NCI-H524 (cell line): ENCODE measurements around the gene SPOCK1.
"Not testable (repeated sequence)": the region's sequence is repeated elsewhere in the genome, so short reads cannot be mapped to it uniquely, and the experiment has no call there.

ENCODE experiments used
- DNase-seq, 2 experiments: peaks; one replicate each; lab custom pipeline; 2025; lab: John Stamatoyannopoulos, UW

SPOCK1 gene

DNA sequence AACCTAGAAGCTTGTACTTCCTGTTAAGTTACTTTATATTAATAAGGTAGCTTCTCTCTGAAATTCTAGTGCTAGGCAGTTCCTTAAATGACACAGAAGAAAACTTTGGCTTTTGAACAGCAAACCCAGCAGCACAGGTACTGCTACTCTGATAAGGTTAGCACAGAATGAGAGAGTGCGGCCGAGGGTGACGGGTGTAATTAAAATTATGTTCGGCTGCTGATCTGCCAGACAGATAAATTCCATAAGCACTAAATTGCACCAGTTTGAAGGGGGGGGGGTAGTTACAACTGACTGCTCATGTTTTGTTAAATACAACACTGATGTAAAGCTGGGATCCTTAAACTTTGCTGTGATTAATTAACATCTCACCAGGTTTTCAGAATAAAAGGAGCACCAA is 475.1 kb downstream of the SPOCK1 start:
- DNase-seq = no peak

DNA sequence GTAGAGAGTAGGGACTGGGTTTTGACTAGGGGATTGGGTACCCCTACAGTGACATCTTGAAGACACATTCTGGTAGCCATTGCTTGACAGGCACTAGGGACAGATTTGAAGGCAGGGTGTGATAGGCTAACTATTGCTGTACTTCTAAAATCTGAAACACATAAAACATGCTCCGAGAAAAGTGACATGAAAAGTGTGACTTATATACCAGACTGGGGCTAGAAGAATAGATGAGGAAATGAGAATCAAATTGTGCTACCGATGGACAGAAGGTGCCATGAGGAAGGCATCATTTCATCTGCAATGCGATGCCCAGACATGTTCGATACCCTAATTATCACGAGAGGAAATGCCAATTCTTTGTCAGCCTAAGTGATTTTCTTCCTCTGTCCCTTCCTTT is 475.8 kb downstream of the SPOCK1 start:
- DNase-seq = no peak

DNA sequence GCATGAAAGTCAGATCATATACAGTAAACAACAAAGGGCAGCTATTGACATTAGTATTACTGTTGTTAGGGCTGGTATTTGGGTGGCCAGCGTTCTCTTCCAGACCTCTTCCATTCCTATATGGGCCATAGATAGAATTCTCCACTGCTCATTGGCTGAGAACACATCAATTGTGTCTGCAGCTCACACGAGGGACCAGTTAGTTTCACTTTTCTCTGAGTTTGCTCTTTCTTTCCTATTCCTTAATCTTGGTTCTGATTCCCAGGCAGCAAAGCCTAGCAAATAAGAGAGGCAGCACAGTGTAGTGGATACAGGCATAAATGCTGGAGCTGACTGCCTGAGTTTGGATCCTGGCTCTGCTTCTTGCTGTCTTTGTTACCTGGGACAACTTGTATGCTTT is 476.4 kb downstream of the SPOCK1 start:
- DNase-seq = no peak

DNA sequence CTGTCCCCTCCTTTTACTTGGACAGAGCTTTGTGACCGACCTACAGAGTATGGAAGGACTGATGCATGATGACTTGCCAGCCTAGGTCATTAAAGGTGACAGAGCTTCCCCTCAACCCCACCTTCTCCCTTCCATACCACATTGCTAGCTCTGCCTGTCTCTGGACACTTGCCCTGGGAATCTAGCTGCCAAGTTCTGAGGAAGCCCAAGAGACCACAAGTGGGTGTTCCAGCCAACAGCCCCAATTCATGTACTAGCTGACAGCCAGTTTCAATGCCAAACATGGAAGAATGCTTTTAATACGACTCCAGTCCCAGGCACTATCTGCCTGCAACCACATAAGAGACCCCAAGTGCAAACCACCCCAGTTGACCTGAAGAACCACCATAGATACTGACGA is 477.1 kb downstream of the SPOCK1 start:
- no peak for DNase-seq

DNA sequence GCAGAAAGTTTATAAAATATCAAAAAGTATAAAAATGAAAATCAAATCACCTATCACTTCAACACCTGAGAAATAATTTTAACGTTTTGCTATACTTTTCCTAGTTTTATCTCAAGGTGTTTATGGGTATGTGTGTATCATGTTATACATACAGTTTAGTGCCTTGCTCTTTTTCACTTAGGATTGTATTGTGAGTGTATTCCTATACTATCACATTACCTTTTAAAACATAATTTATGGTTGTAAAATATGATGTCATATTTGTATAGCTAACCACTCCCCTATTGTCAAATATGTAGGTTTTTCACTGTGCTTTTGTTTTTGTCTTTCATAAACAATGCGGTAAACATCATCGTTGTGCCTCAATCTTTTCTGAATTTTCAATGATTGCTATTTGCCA is 479.9 kb downstream of the SPOCK1 start:
- no peak for DNase-seq

DNA sequence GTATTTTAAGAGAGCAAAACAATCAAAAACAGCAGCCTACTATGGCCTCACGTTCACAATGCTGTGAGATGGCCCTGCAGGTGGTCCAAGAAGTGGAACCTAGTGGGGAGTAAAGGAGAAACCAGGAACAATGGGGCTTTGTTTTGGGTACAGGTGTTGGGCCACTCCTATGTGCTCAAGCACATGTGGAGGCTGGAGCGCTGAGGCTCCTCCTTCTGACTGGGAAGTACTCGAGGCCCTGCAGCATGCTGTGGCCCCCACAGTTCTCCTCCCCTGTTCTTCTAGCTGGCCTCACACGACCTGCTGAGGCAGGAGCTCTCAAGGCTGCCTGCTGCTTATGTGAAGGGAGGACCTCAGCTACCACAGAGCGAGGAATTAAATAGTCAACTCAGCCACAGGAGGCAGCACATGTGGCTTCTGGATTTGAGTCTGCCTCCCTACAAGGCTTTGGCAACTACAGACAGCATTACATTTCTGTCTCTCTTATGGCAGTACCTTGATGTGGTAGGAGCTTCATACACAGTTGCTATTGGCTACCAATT is 482.3 kb downstream of the SPOCK1 start:
- no peak for DNase-seq

DNA sequence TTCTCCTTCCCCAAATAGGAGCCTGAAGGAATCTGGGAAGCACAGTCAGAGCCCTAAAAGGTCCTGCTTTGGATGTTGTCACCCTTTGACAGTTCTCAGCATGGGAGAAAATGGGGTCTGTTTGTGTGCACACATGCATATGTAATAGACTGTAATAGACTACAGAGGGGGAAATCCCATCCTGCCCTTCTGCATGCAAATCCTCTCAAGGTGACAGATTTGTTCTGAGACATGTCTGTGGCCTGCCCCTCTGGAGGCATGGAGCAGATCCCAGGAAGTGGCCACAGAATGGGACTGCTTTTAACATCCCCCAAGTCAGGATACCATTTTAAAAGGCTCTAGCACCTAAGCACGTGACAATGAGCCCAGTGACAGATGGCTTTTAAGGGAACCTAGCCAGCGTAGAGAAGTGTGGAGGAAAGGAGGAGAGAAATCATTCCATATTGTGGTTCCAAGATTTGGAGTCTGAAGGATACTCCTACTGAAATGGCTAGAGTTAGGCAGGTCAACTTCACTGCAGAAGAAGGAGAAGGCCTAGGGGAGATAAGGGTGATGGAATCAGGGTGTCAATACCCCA is 483.5 kb downstream of the SPOCK1 start:
- peak in 1 of 2 experiments; percentile 31 for DNase-seq

DNA sequence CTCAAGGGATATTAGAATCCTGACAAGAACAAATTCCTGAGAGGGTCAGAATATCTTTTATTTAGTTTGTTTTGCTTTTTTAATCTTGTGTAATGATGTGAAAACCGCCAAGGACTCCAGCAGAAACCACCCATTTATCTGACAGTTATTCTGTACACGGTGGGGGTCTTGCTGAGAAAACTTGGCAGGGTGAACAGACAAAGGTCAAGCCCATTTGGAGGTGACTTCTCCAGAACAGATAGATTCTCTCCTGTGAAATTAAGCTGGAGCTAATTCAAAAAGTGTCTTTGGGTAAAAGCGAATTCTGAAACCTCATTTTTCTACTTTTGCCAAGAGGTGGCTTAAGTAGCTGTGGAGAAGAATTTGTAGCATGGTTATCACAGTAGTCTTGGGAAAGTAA is 484.4 kb downstream of the SPOCK1 start:
- no peak for DNase-seq

DNA sequence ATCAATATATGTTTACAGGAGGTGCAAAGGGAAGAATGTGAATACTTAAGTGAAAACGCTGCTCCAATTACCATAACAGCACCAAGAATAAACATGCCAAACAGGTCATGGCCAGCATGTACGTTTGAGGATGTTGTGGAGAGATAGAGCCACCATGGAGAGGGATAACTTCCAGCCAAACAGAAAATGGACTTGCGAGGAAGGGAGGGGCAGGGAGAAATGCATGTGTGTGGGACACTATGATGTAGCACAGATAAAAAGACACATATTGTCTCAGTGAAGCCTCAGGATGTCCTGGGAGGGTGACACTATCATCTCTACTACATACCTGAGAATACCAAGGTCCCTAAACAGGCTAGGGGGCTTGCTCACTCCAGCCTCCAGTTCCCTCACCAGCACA is 488.9 kb downstream of the SPOCK1 start:
- no peak for DNase-seq

DNA sequence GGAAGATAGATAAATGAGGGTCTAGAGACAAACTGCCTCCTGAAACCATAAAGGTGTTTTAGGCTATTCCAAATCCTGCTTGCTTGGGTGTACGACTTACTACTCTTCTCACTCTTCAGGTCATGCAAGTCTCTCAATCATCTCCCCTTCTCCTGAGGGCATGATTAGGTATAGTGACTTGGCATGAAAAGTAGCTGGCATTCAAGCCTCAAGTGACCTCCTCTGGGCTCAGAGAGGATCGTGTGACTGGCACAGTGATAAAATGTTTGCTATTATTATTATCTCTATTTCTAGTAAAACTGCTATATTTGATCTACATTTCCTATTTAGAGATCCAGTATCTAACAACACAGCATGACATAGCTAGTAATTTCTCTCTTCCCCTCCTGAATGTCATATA is 494.8 kb downstream of the SPOCK1 start:
- DNase-seq = no peak

DNA sequence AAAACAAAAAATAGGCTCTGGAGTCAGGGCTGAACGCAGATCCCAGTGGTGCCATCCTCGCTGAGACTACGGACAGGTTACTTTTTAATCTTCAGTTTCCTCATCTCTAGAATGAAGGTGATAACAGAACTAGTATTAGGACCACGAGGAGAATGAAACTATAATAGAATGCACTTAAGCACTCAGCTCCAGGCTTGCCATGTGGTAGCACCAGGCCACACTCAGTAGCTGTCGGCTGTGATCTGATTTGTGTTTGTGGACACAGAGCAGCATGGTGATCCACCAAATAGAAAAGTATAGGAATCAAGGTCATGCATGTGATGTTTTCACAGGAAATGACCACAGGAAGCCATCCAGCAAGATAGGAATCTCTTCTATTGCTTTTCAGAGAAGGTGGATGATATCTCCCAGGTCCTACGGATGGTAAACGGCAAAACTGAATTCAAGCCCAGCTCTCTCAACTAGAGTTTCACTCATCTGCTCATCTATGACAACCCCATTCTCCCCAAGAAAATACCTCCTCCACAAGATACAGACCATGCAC is 498.0 kb downstream of the SPOCK1 start:
- DNase-seq = no peak

DNA sequence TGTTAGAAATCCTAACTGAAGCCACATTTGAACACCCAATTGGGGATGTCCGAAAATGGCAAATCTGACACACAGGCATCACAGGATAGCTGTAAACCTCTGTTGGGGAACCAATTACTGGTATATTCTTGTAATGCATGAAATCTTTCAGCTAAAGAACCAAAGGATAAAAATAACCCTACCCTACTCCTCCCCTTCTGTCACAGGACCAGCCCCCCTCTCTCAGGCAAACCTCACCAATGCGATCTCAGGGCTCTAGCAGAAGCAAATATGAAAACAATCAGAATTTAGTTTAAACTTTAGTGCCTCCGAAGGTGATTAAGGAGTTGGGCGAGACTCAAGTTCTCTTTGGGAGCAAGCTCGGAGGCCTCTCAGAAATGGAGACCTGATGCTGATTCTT is 499.3 kb downstream of the SPOCK1 start:
- DNase-seq = no peak

DNA sequence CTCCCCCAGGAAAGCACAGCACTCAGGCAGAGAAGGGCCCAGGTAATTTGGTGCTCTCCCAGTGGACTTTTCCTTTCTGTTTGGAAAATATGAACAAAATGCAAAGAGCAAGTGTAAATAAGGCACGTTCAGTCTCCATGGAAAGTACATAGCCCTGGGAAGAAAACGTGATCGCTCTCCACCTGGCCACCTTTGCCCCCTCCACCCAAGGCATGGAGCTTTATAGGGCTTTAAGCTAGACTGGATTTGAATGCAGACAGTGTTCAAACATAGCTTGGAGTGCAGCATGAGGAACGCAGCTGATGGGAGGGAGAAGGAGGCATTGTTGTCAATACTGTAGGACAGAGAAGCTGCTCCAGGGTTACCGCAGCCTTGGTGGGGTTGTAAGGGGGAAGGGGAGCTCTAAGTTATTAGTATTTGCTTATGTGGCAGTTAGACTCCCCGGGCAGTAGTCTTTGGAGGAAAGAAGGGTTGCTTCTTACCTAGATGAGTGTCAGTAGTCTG is 500.2 kb downstream of the SPOCK1 start:
- DNase-seq = no peak

DNA sequence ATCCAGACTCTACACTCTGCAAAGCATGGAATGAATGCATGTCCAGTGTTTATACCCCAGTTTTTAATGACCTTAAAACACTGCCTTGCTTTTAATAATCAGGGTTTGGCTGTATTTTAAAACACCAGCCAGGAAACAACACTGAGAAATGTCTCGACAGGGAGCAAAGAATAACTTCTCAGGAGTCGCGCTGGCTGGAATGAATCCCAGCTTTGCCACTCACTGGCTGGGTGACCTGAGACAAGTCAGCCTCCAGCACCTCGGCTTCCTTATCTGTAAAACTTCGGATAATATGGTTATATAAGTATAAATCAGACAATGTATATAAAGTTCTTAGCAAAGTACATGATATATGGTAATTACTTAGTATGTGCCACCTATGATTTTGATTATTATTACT is 505.0 kb downstream of the SPOCK1 start:
- DNase-seq = no peak

DNA sequence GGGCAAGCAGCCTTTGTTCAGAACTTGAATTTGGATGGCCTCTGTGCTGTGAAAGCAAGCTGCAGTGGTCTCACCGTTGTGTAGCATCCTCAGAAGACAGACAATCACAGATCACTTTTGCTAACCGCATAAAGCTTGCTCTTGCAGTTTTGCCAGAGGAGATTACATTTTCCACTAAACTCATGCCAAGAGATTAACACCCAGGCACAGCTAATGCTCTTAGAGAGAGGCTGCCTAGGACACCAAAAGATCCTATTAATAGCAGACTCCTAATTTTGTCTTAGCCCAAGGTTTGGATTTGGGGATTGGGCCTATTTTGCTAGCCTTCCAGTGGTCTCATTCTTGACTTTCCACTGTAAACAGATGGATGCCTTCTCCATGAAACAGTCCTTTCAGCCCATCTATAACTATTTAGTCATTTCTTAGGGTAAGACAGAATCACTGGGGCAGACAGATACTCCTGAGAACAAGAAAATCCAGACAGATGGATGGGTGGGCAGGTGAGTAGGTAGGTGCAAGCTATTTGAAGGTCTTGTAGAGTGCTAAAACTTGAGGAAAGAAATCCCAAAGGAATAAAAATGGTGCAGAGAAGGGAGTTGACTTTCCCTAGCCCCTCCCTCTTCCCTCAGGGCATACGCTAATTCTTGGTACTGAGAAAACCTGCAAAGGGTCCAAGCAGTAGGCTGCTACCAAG is 506.2 kb downstream of the SPOCK1 start:
- DNase-seq = peak; percentile 48 to 68

DNA sequence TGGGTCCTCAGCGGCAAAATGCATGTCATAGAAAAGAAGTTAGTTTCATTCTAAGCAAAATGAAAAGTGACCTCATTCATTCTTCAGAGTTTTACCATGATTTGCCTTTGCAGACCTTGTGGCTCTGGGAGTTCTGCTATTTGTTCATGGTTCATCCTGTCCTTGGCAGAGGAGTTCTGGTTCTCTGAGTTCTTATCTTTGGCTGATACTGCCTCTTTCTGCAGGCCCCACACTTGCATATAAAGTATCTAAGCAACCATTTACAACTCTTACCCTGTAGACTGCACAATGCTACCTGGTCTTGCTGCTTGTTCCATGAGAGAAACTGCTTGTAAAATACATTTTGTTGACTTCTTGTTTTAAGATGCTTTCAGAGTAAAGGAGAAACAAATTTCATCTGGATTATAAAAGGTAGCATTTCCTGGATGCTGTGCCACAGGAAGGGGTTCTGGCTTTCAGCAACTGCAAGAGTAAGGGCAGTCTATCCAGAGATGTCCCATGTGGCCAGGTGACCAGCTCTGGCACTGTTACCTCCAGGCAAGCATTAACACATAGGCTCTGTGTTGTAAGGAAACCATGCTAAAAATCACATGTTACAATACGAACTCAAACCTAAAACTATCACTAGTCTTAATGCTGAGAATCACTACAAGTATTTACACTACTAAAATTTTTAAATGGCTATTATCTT is 513.2 kb downstream of the SPOCK1 start:
- peak in 1 of 2 experiments; percentile 6 for DNase-seq

DNA sequence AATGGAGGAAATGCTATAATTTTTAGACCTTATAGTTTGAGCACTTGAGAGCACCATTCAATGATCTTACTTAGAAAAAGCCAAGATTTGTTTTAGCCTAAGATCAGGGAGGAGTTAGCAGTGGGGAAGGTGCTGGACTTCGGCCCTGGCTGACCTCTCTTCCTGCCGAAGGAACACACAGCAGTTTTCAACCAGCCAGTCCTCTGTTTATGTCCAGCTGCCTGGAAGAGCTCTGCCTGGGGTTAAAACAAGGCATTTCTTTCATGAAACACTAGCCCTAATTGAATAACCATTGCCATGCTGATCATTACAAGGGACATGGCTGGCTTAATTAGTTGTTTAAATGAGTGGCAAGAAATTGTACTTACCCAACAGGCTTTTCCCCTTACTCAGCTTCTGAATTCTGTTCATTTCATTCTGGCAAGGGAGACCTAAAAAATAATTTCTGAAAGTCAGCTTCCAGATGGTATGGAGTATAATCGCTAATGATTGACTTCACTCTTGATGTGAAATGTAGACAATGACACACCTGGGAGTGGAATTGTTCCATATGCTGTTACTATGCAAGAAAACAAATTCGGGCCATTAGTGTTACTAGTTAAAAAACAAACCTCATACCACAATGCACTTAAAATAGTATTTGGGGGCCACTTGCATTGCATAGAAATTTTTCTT is 514.2 kb downstream of the SPOCK1 start:
- DNase-seq = peak; percentile 53 to 84

DNA sequence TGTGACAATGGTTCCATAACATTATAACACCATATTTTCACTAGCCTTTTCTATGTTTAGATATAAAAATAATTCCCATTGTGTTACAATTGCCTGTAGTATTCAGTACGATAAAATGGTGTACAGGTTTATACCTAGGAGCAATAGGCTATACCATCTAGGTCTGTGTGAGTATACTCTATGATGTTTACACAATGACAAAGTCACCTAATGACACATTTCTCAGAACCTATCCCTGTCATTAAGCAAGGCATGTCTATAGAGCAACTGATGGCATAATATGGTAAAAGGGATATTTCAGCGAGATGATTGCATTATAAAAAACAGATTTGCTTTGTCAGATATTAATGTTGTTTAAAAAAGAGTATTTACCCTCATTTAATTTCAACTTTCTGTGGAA is 517.2 kb downstream of the SPOCK1 start:
- DNase-seq = no peak

DNA sequence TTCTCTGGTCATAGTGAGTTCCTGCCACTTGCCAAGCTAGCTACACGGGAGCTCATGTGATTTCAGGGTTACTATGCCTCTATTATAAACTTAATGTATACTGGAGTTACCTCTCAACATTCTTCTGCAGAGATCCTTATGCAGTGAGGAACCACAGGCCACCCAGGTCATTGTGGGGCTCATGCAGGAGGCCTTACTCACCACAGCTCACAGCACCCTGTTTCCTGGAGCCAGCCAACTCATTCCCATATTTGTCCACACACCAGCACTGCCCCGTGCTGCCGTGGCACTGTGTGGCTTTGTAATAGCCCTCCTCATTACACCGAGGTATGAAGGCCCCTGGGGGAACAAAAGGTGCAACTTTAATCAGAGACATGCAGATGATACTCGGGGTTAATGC is 520.0 kb downstream of the SPOCK1 start:
- no peak for DNase-seq

DNA sequence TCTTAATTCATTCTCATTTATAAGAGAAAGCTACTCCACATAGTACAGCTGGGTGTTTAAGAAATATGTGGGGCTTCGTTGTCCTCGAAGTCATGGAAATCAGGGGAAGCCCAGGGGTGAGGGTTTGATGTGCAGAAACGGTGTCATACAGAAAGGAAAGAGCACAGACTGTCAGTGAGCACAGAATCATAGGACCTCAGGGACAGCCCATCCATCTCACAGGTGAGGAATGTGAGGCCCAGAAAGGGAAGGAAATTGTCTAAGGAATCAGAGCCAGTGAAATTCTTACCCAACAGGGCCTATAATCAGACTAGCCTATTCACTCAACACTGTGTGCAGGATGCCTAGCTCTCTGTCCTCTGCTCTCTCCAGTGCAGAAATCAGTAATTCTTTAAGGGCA is 535.6 kb downstream of the SPOCK1 start:
- DNase-seq = no peak

DNA sequence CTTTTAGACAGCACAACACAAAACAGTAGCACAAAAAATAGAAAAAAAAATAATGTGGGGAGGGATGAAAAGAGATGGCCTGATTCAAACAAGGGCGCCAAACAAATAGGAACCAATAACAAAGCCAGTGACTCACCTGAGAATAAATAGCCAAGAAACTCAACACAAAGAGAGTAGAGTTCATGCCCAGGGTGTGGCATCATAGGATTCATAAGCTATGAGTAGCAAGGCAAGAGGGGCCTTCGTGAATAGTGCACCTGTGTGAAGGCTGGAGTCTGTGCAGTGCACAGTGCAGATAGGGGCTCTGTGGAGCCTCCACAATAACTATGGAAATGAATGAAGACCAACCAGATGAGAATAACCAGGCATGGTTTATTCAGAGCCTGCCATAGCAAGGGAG is 541.7 kb downstream of the SPOCK1 start:
- no peak for DNase-seq

DNA sequence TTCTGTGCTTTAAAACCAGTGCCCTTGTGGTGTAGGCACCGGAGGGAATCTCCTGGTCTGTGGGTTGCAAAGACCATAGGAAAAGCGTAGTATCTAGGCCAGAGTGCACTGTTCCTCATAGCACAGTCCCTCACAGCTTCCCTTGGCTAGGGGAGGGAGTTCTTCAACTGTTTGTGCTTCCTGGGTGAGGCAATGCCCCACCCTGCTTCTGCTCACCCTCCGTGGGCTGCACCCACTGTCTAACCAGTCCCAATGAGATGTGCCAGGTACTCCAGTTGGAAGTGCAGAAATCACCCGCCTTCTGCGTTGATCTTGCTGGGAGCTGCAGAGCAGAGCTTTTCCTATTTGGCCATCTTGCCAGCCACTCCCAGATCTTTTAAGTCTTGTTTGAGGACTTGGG is 545.0 kb downstream of the SPOCK1 start:
- not testable (repeated sequence) for DNase-seq
